CD4-positive, CD25-positive, alpha-beta regulatory T cell (primary cell): Measurements from ENCODE around the gene SKIL. TPM values are rescaled to one million over a fixed set of nuclear protein-coding genes. Genes with fewer than 3 reads are reported as not detected.
"Not testable (repeated sequence)": the region's sequence is repeated elsewhere in the genome, so short reads cannot be mapped to it uniquely, and the experiment has no call there.

Experiments
- ATAC-seq, 2 donors: fragments of 150-1000 bp; cut with Tn5 transposase; one replicate each; pipeline ENCODE4 v1.10.0; 2021; ENCODE audit warnings: low read depth in 2 of 2, moderate number of reproducible peaks in 2 of 2, moderate library complexity in 1 of 2
- DNase-seq, 3 donors: peaks; one replicate each; pipeline versions ENCODE4 v3.0.0 to v3.0.0-alpha.2; 2012 to 2022; ENCODE audit warnings: mixed read lengths in 1 of 3
- H3K27ac ChIP-seq: one replicate; pipeline ENCODE4 v1.7.0; 2013; ENCODE audit warnings: mild to moderate bottlenecking, low read length; ENCODE audit not compliant: insufficient read depth, poor library complexity, severe bottlenecking
- H3K27me3 ChIP-seq: one replicate; pipeline ENCODE4 v1.7.0; 2013; ENCODE audit warnings: low read length; ENCODE audit not compliant: control insufficient read depth, insufficient read depth
- H3K36me3 ChIP-seq: one replicate; pipeline ENCODE4 v1.7.0; 2013; ENCODE audit warnings: mild to moderate bottlenecking, low read length, moderate library complexity; ENCODE audit not compliant: control insufficient read depth, insufficient read depth
- H3K4me1 ChIP-seq: 2 replicates; pipeline ENCODE4 v1.7.0; 2013; ENCODE audit warnings: mild to moderate bottlenecking, low read length; ENCODE audit not compliant: insufficient read depth, control insufficient read depth, poor library complexity, severe bottlenecking
- H3K4me3 ChIP-seq: one replicate; pipeline ENCODE4 v1.7.0; 2013; ENCODE audit warnings: low read depth, mild to moderate bottlenecking, low read length, moderate library complexity
- H3K9me3 ChIP-seq, 2 experiments: 1 replicate in 1 of 2; 2 replicates in 1 of 2; pipeline ENCODE4 v1.7.0; 2013; ENCODE audit warnings: low read length in 2 of 2, mild to moderate bottlenecking in 1 of 2, moderate library complexity in 1 of 2; ENCODE audit not compliant: control insufficient read depth in 2 of 2
- H3K27ac Mint-ChIP-seq, 3 donors: one replicate each; pipeline ENCODE4 v1.8.0; 2020 to 2022; ENCODE audit warnings: mild to moderate bottlenecking in 3 of 3, mixed read lengths in 3 of 3, moderate library complexity in 2 of 3
- H3K27me3 Mint-ChIP-seq: one replicate; pipeline ENCODE4 v1.8.0; 2022; ENCODE audit warnings: mild to moderate bottlenecking, mixed read lengths
- H3K36me3 Mint-ChIP-seq: one replicate; pipeline ENCODE4 v1.8.0; 2020; ENCODE audit warnings: mixed read lengths
- H3K4me1 Mint-ChIP-seq, 4 donors: one replicate each; pipeline ENCODE4 v1.8.0; 2020 to 2022; ENCODE audit warnings: mixed read lengths in 4 of 4, mild to moderate bottlenecking in 1 of 4
- H3K4me3 Mint-ChIP-seq, 4 donors: one replicate each; pipeline ENCODE4 v1.8.0; 2020 to 2022; ENCODE audit warnings: mild to moderate bottlenecking in 4 of 4, mixed read lengths in 4 of 4, moderate library complexity in 3 of 4
- H3K9me3 Mint-ChIP-seq, 7 donors: one replicate each; pipeline ENCODE4 v1.8.0; 2020 to 2022; ENCODE audit warnings: mixed read lengths in 7 of 7, mild to moderate bottlenecking in 3 of 7, moderate library complexity in 2 of 7
- polyA plus RNA-seq, 4 donors: library from polyadenylated mRNA; unstranded; fragments of 300-500 nt; fragmentation: Illumina TruSeq; gene quantifications; one replicate each; pipeline ENCODE4 v1.2.3, GENCODE V29; 2021
- total RNA-seq: library from RNA; stranded (reverse); gene quantifications from one replicate; pipeline ENCODE4 v1.2.3, GENCODE V29; 2022

Gene SKIL
- total and polyA plus RNA-seq, 5 donors from 2014 or later: 2.0 to 50.4 (median 3.8) TPM

DNA sequence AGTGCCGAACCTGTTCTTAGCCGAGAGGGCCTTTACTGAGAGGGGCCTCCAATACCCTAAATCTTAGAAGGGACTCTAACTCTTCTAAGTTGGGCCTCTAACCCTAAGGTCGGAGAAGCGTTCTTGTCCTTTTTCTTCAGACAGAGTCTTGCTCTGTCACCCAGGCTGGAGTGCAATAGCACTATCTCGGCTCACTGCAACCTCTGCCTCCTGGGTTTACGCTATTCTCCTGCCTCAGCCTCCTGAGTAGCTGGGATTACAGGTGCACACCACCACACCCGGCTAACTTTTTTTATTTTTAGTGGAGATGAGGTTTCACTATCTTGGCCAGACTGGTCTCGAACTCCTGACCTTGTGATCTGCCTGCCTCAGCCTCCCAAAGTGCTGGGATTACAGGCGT lies 15.2 kb upstream of the SKIL start:
- not testable (repeated sequence) for H3K4me3 Mint-ChIP-seq, H3K4me1 ChIP-seq, H3K27me3 ChIP-seq, H3K36me3 ChIP-seq, H3K36me3 Mint-ChIP-seq, H3K9me3 ChIP-seq, H3K27me3 Mint-ChIP-seq, H3K4me1 Mint-ChIP-seq, H3K27ac ChIP-seq, ATAC-seq, H3K27ac Mint-ChIP-seq, H3K9me3 Mint-ChIP-seq, H3K4me3 ChIP-seq, DNase-seq

DNA sequence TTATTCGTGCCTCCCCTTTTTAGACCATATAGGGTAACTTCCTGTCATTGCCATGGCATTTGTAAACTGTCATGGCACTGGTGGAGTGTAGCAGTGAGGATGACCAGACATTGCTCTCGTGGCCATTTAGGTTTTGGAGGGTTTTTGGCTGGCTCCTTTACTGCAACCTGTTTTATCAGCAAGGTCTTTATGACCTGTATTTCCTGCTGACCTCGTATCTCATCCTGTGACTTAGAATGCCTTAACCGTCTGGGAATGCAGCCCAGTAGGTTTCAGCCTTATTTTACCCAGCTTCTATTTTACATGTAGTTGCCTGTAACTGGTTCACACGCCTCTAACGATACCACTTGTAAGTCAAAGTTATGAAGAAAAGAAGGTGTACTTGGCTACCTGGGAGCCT lies 13.7 kb upstream of the SKIL start:
- H3K36me3 ChIP-seq, H3K27me3 ChIP-seq, H3K27ac ChIP-seq, ATAC-seq, H3K4me1 ChIP-seq, H3K9me3 ChIP-seq, H3K4me3 ChIP-seq, H3K27me3 Mint-ChIP-seq, H3K27ac Mint-ChIP-seq, H3K4me3 Mint-ChIP-seq, DNase-seq, H3K36me3 Mint-ChIP-seq, H3K9me3 Mint-ChIP-seq, H3K4me1 Mint-ChIP-seq: not testable (repeated sequence)

DNA sequence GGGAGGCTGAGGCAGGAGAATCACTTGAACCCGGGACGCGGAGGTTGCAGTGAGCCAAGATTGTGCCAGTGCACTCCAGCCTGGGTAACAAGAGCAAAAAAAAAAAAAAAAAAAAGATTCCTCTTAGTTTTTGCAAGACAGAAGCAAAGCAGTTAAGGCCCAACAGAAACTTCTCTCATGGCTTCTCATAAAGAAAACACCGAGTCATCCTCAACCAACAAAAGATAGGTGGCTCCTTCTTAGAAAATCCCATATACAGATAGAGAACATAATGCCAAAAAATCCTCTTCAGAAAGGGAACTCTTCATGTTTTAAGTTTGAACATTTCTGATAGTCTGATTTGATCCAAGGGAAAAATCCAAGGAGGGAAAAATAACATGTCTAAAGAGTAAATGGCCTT lies 12.5 kb upstream of the SKIL start:
- DNase-seq (no peak), ATAC-seq (no peak)
- Mint-ChIP-seq H3K9me3 (peaks cover 0 to 2% (median 0%) of the 10 kb centered on the region in 7 donors), H3K27ac (no peak overlapping the region), H3K4me3 (no peak overlapping the region), H3K36me3 (no peaks in the 10 kb centered on the region), H3K27me3 (no peaks in the 10 kb centered on the region), H3K4me1 (peaks cover 2 to 6% (median 4%) of the 10 kb centered on the region in 4 donors)
- Histone ChIP-seq H3K4me3 (no peak overlapping the region), H3K27ac (no peak overlapping the region), H3K27me3 (no peaks in the 10 kb centered on the region), H3K4me1 (no peaks in the 10 kb centered on the region), H3K9me3 (no peaks in the 10 kb centered on the region), H3K36me3 (no peaks in the 10 kb centered on the region)

DNA sequence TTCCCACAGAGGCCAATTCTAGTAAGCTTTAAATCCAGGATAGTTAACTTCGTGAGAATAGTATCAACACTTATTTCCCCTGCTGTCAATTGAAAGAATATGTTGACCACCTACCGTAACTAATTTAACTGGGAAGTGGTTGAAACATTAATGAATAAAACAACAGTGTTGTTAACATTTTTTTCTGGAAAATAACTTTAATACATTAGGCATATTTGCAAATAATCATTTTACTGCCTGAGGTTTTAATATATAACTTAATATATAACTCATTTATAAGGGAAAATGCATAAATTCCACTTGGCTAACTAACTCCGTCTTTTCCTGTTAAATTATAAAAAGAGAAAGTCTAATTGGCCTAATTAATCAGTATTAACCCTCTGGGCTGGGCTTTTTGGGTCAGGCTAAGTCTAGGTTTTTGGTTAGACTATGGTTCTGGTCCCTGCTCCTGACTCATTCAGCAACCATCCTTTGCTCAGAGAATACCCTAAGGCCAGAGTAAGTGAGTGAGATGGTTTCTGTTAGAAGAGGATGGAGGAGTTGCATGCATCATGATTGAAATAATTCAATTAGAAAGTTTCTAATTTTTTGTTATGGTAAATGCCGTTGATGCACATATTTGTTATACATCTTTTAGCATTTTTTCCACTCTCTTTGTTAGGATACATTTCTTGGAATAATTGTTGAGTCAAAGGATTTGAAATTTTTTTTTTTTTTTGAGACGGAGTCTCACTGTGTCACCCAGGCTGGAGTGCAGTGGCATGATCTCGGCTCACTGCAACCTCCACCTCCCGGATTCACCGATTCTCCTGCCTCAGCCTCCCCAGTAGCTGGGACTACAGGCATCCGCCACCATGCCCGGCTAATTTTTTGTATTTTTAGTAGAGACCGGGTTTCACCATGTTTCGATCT lies 10.8 kb upstream of the SKIL start:
- Mint-ChIP-seq H3K36me3 (no peaks in the 10 kb centered on the region), H3K4me1 (peaks cover 4 to 10% (median 7%) of the 10 kb centered on the region in 4 donors), H3K27me3 (no peaks in the 10 kb centered on the region), H3K4me3 (no peak overlapping the region), H3K9me3 (peaks cover 0 to 2% (median 0%) of the 10 kb centered on the region in 7 donors), H3K27ac (no peak overlapping the region)
- ATAC-seq (no peak), DNase-seq (no peak)
- Histone ChIP-seq H3K4me3 (no peak overlapping the region), H3K4me1 (no peaks in the 10 kb centered on the region), H3K9me3 (no peaks in the 10 kb centered on the region), H3K36me3 (no peaks in the 10 kb centered on the region), H3K27ac (no peak overlapping the region), H3K27me3 (no peaks in the 10 kb centered on the region)

DNA sequence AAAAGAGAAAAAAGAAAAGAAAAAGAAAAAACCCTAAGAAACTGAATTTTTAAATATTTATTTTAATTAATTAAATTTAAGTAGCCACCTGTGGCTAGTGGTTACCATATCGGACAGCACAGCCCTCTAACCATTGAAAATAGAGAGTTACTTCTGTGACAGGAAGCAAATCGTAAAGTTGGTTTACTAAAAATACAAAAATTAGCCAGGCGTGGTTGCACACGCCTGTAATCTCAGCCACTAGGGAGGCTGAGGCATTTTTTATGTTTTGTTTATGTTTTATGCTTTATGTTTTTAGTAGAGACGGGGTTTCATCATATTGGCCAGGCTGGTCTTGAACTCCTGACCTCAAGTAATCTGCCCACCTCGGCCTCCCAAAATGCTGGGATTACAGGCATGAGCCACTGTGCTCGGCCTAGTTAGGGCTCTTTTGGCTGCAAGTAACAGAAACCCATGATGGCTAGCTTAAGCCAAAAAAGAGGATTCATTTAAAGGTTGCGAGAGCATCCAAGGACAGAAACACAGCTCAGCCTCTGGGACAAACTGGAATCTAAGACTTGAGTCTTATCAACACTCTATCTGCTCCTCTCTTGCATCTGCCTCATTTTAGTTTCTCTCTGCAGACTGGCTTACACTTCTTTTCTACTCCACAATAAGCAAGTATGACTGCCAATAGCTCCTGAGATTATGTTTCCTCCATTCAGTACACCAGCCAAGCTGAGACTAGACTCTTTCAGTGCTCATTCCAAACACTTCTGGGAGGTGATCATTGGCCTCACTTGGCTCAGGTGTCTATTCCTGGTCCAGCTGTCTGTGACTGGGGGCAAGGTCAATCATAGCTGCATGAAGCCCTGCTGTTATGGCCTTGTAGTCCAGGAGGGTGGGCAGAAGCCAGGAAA lies 6.8 kb upstream of the SKIL start:
- Mint-ChIP-seq H3K4me3 (peak overlapping the region in 1 of 4 donors; percentile 8), H3K27ac (peak overlapping the region in 1 of 3 donors; percentile 24), H3K27me3 (peaks cover 13% of the 10 kb centered on the region), H3K36me3 (no peaks in the 10 kb centered on the region), H3K4me1 (peaks cover 8 to 21% (median 11%) of the 10 kb centered on the region in 4 donors), H3K9me3 (no peaks in the 10 kb centered on the region)
- ATAC-seq (no peak), DNase-seq (no peak)
- Histone ChIP-seq H3K4me1 (no peaks in the 10 kb centered on the region), H3K9me3 (no peaks in the 10 kb centered on the region), H3K4me3 (no peak overlapping the region), H3K27ac (no peak overlapping the region), H3K36me3 (no peaks in the 10 kb centered on the region), H3K27me3 (no peaks in the 10 kb centered on the region)

DNA sequence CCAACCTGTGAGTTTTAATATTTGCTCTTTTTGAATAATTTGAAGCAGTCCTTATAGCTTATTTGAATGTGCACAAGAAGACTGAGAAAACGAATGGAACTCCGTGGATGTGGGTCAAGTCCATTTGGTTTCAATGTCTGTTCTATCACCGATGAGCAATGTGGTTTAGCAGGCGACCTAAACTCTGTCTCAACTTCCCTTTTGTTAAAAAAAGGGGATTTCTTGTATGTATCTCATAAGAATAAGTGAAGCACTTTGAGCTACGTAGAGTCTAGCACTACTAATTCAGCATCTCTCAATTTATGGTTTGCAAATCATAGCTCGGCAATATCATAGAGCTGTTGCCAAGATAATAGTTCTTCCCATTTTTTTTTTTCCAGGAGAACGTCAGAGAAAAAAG lies 4.6 kb upstream of the SKIL start:
- Mint-ChIP-seq H3K27me3 (peaks cover 14% of the 10 kb centered on the region), H3K4me1 (peaks cover 6 to 28% (median 15%) of the 10 kb centered on the region in 4 donors), H3K27ac (no peak overlapping the region), H3K4me3 (no peak overlapping the region), H3K9me3 (no peaks in the 10 kb centered on the region), H3K36me3 (no peaks in the 10 kb centered on the region)
- no peak for ATAC-seq
- no peak for DNase-seq
- Histone ChIP-seq H3K4me3 (no peak overlapping the region), H3K9me3 (no peaks in the 10 kb centered on the region), H3K4me1 (peaks cover 13% of the 10 kb centered on the region), H3K27ac (no peak overlapping the region), H3K36me3 (no peaks in the 10 kb centered on the region), H3K27me3 (no peaks in the 10 kb centered on the region)

DNA sequence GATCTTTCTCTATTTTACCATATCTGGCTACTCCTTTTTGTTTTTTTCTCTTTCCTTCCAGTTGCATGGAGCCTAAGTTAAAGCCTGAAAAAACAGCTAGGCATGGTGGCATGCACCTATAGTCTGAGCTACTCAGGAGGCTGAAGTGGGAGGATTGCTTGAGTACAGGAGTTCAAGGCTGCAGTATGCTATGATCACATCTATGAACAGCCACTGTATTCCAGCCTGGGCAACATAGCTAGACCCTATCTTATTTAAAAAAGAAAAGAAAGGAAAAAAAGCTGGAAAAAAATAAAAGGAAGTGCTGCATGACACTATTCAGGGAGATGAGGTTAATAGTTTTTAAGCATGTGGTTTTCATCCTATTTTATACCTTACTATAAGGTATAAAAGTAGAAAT lies 4.0 kb upstream of the SKIL start:
- ATAC-seq (no peak), DNase-seq (no peak)
- Histone ChIP-seq H3K36me3 (no peaks in the 10 kb centered on the region), H3K27me3 (no peaks in the 10 kb centered on the region), H3K9me3 (no peaks in the 10 kb centered on the region), H3K4me1 (peaks cover 18% of the 10 kb centered on the region), H3K27ac (no peak overlapping the region), H3K4me3 (no peak overlapping the region)
- H3K36me3 Mint-ChIP-seq: no peaks in the 10 kb centered on the region
- peaks cover 17% of the 10 kb centered on the region for H3K27me3 Mint-ChIP-seq
- H3K9me3 Mint-ChIP-seq: no peaks in the 10 kb centered on the region
- peak overlapping the region in 1 of 4 donors; percentile 16 for H3K4me3 Mint-ChIP-seq
- H3K27ac Mint-ChIP-seq: no peak overlapping the region
- H3K4me1 Mint-ChIP-seq: peaks cover 8 to 32% (median 17%) of the 10 kb centered on the region in 4 donors
